HCT116 (cell line): ENCODE measurements around the gene CCDC187. TPM values are rescaled to one million over a fixed set of nuclear protein-coding genes. Genes with fewer than 3 reads are reported as not detected.

ENCODE experiments used
- ATAC-seq: fragments of 200-7000 bp; cut with Tn5 transposase; 2 replicates; pipeline ENCODE4 v1.9.1; 2020; ENCODE audit warnings: mild to moderate bottlenecking, moderate library complexity
- BruUV-seq: library from RNA; stranded (reverse); fragments of 400-500 nt; replicated peaks from 2 replicates; lab custom pipeline; 2021; lab: Mats Ljungman, UMichigan
- CTCF ChIA-PET: fragments of 300-600 bp; sonication (Branson Sonifier 250); formaldehyde crosslinking; loops from one replicate; lab custom pipeline; 2021; ENCODE audit warnings: antibody characterized with exemption; lab: Charles Lee
- POLR2A ChIA-PET: fragments of 300-600, 350-600 bp; sonication (Branson Sonifier 250); formaldehyde crosslinking; loops from one replicate; lab custom pipeline; 2021; ENCODE audit warnings: antibody characterized with exemption; lab: Charles Lee
- RAD21 ChIA-PET, 2 experiments: fragments of 300-600 bp; sonication (Branson Sonifier 250); formaldehyde crosslinking; loops; one replicate each; lab custom pipeline; 2023; ENCODE audit warnings: low total read pairs in 2 of 2; ENCODE audit not compliant: uncharacterized antibody in 2 of 2, unreplicated experiment in 2 of 2, low non-redundant PET in 1 of 2; lab: Charles Lee
- DNase-seq: peaks from one replicate; pipeline ENCODE4 v3.0.0-alpha.2; 2010; ENCODE audit warnings: low read depth, low spot score
- H2AFZ ChIP-seq: fragments of 200-600 bp; shearing (Covaris generic), sonication (generic); 2 replicates; pipeline ENCODE4 v1.6.1; 2017; ENCODE audit warnings: low read depth, mixed run types, mixed read lengths, antibody characterized with exemption, low read length; ENCODE audit not compliant: poor library complexity, severe bottlenecking
- H3K27ac ChIP-seq: 2 replicates; pipeline ENCODE4 v1.5.1; 2012; ENCODE audit warnings: low read depth, low read length
- H3K27me3 ChIP-seq: fragments of 200-600 bp; sonication (generic); 2 replicates; pipeline ENCODE4 v1.6.1; 2016; ENCODE audit warnings: mixed run types, low read length, mixed read lengths; ENCODE audit not compliant: insufficient read depth
- H3K36me3 ChIP-seq, 2 experiments: fragments of 200-500 bp in 1 of 2; fragments of 200-600 bp in 1 of 2; sonication (Bioruptor generic) in 1 of 2; sonication (generic) in 1 of 2; 2 replicates each; pipeline versions ENCODE4 v1.5.1 to v1.6.1; 2014 to 2016; ENCODE audit warnings: low read length in 2 of 2, inconsistent platforms in 1 of 2, mixed read lengths in 1 of 2, mixed run types in 1 of 2; ENCODE audit not compliant: insufficient read depth in 2 of 2, control insufficient read depth in 1 of 2
- H3K4me1 ChIP-seq, 2 experiments: fragments of 200-600 bp in 1 of 2; sonication (generic) in 1 of 2; 2 replicates each; pipeline versions ENCODE4 v1.5.1 to v1.6.1; 2012 to 2017; ENCODE audit warnings: low read length in 2 of 2, inconsistent platforms in 1 of 2, mild to moderate bottlenecking in 1 of 2, mixed read lengths in 1 of 2, mixed run types in 1 of 2, moderate library complexity in 1 of 2; ENCODE audit not compliant: insufficient read depth in 2 of 2, control insufficient read depth in 1 of 2
- H3K4me2 ChIP-seq: fragments of 200-600 bp; sonication (generic); 2 replicates; pipeline ENCODE4 v1.6.1; 2017; ENCODE audit warnings: mixed run types, low read length, mixed read lengths
- H3K4me3 ChIP-seq, 2 experiments: fragments of 200-600 bp in 1 of 2; sonication (generic) in 1 of 2; replicated peaks in 1 of 2; 2 replicates each; pipeline ENCODE4 v1.5.1; 2011 to 2016; ENCODE audit warnings: low read length in 2 of 2, control low read depth in 1 of 2, low read depth in 1 of 2, mild to moderate bottlenecking in 1 of 2, mixed read lengths in 1 of 2, mixed run types in 1 of 2
- H3K79me2 ChIP-seq: fragments of 200-600 bp; sonication (generic); 2 replicates; pipeline ENCODE4 v1.6.1; 2017; ENCODE audit warnings: mild to moderate bottlenecking, mixed run types, low read length, moderate library complexity, mixed read lengths; ENCODE audit not compliant: insufficient read depth
- H3K9ac ChIP-seq: fragments of 200-600 bp; sonication (generic); 2 replicates; pipeline ENCODE4 v1.6.1; 2016; ENCODE audit warnings: low read length, mixed read lengths
- H3K9me2 ChIP-seq: fragments of 200-600 bp; sonication (generic), shearing (Covaris generic); 2 replicates; pipeline ENCODE4 v1.6.1; 2017; ENCODE audit warnings: mixed run types, mild to moderate bottlenecking, moderate library complexity; ENCODE audit not compliant: insufficient read depth
- H3K9me3 ChIP-seq, 2 experiments: fragments of 200-500 bp in 1 of 2; fragments of 200-600 bp in 1 of 2; sonication (Bioruptor generic) in 1 of 2; sonication (generic) in 1 of 2; 2 replicates each; pipeline ENCODE4 v1.6.1; 2014 to 2017; ENCODE audit warnings: low read length in 2 of 2, mixed read lengths in 2 of 2, inconsistent platforms in 1 of 2, low read depth in 1 of 2, mild to moderate bottlenecking in 1 of 2, mixed run types in 1 of 2, moderate library complexity in 1 of 2; ENCODE audit not compliant: control insufficient read depth in 1 of 2, insufficient read depth in 1 of 2
- H4K20me1 ChIP-seq: fragments of 200-600 bp; sonication (generic), shearing (Covaris generic); 2 replicates; pipeline ENCODE4 v1.6.1; 2017; ENCODE audit warnings: mixed run types, mild to moderate bottlenecking, moderate library complexity; ENCODE audit not compliant: insufficient read depth
- CEBPB ChIP-seq: IDR thresholded peaks from 2 replicates; pipeline ENCODE4 v1.6.1; 2012; ENCODE audit warnings: low read depth
- CTCF ChIP-seq, 3 experiments: fragments of 200-600 bp in 1 of 3; sonication (generic) in 1 of 3; IDR thresholded peaks in 2 of 3; conservative IDR thresholded peaks in 1 of 3; 2 replicates each; pipeline ENCODE4 v1.5.1; 2012 to 2017; ENCODE audit warnings: low read depth in 2 of 3, low read length in 2 of 3, antibody characterized with exemption in 1 of 3, borderline replicate concordance in 1 of 3, control low read depth in 1 of 3, mild to moderate bottlenecking in 1 of 3, mixed read lengths in 1 of 3, mixed run types in 1 of 3, moderate library complexity in 1 of 3; ENCODE audit not compliant: insufficient read depth in 1 of 3
- EGR1 ChIP-seq: IDR thresholded peaks from 2 replicates; pipeline ENCODE4 v1.6.1; 2012; ENCODE audit warnings: low read depth
- EZH2 ChIP-seq: fragments of 200-600 bp; sonication (generic); IDR thresholded peaks from 2 replicates; pipeline ENCODE4 v1.6.1; 2017; ENCODE audit warnings: antibody characterized with exemption, mixed run types
- EZH2phosphoT487 ChIP-seq: fragments of 200-600 bp; IDR thresholded peaks from 2 replicates; pipeline ENCODE4 v1.6.1; 2018; ENCODE audit warnings: antibody characterized with exemption, borderline replicate concordance
- FOSL1 ChIP-seq: IDR thresholded peaks from 2 replicates; pipeline ENCODE4 v1.6.1; 2012; ENCODE audit warnings: low read depth
- POLR2A ChIP-seq: IDR thresholded peaks from 2 replicates; pipeline ENCODE4 v1.7.0; 2011; ENCODE audit warnings: borderline replicate concordance; ENCODE audit not compliant: insufficient read depth, insufficient read length; ENCODE audit errors: extremely low read depth
- POLR2AphosphoS5 ChIP-seq: IDR thresholded peaks from 2 replicates; pipeline ENCODE4 v1.6.1; 2011; ENCODE audit warnings: mild to moderate bottlenecking, low read depth, low read length, moderate library complexity
- SIN3A ChIP-seq: IDR thresholded peaks from 2 replicates; pipeline ENCODE4 v1.6.1; 2012; ENCODE audit warnings: low read depth
- SP1 ChIP-seq: IDR thresholded peaks from 2 replicates; pipeline ENCODE4 v1.6.1; 2012; ENCODE audit warnings: low read depth
- TCF7L2 ChIP-seq: IDR thresholded peaks from 2 replicates; pipeline ENCODE4 v1.7.0; 2011; ENCODE audit warnings: borderline replicate concordance, inconsistent platforms; ENCODE audit not compliant: insufficient read depth, insufficient read length; ENCODE audit errors: extremely low read depth
- ZNF274 ChIP-seq: fragments of 200-500 bp; sonication (Bioruptor generic); IDR thresholded peaks from 2 replicates; pipeline ENCODE4 v1.6.1; 2014; ENCODE audit warnings: mild to moderate bottlenecking, low read depth, low read length, inconsistent platforms
- intact Hi-C: fragments of 100-400 bp; cut with micrococcal nuclease; formaldehyde crosslinking; loops from 2 replicates; pipeline ENCODE4 v1.10.0; 2022
- total RNA-seq: library from RNA; stranded (reverse); gene quantifications from one replicate; pipeline ENCODE4 v1.2.1, GENCODE V29; 2021; ENCODE audit not compliant: unreplicated experiment
- TF ChIP-seq, protein P1 (sequence below): IDR thresholded peaks from 2 replicates; pipeline ENCODE4 v1.6.1; 2012; ENCODE audit warnings: low read depth

The CCDC187 gene
- total RNA-seq, 1 experiment from 2014 or later, result 4.6 TPM

DNA sequence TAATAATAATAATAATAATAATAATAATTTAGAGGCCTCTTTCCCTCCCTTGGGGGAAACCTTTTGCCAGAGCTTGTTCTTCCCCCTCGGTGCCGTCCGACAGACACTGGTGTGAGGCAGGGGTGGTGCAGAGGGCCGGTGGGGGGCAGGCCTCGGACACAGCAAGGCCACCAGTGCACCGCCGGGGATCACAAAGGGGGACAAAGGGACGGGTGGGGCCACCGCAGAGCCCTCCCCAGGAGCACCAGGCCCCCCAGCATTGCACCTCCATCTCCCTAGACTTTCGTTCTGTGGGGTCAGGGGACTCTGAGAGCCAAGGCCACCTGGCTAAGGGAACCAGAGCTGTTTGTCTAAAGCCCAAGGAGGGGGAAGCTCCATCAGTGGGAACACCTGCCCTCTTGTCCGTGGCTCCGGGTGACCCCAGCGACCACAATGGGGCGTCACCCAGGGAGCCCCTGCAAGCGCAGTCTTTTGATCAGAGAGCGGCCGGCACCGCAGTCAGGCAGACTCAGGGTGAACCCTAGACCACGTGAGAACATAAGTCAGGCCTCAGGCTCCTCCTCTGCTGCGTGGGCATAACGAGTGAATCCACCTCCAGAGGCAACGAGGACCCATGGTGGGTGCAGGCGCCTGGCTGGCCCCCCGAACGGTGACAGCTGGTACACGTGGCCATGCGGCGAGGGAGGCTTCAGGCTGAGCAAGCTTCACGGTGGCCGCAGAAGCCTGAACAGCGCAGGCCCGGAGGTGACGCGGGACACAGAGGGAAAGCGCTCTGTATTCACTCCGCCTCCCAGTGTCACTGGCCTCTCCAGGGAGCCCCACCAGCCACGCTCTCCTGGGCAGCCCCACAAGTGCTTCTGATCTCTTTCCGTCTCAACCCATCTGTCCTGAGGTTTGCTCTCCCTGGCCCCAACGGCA, 46.3 kb downstream of the CCDC187 start:
- H3K36me3 ChIP-seq, result no peaks in the 10 kb centered on the region
- H2AFZ ChIP-seq, result no peak overlapping the region
- H3K4me1 ChIP-seq, result peaks cover 10 to 21% of the 10 kb centered on the region in 2 experiments; a peak in 3 of 4 replicates
- H3K27me3 ChIP-seq, result no peaks in the 10 kb centered on the region
- H3K9ac ChIP-seq, result no peak overlapping the region
- ChIA-PET RAD21 (no interaction called here), CTCF (no interaction called here), POLR2A (no interaction called here)
- no peaks in the 10 kb centered on the region for H3K9me2 ChIP-seq
- H3K27ac ChIP-seq, result no peak overlapping the region
- no peak for DNase-seq
- no peaks in the 10 kb centered on the region for H3K9me3 ChIP-seq
- H4K20me1 ChIP-seq, result no peaks in the 10 kb centered on the region
- no peak for TF ChIP-seq EZH2phosphoT487
- TF ChIP-seq POLR2A, result no peak
- TF ChIP-seq CTCF (IDR thresholded peaks at IDR 0.05 in 2 of 3, conservative IDR thresholded peaks at IDR 0.05 in 1 of 3; ENCODE audit: borderline replicate concordance in 1 of 3, insufficient read depth in 1 of 3, low read depth in 2 of 3, low read length in 2 of 3), result no peak
- TF ChIP-seq EGR1, result no peak
- TF ChIP-seq ZNF274, result no peak
- no peak for TF ChIP-seq FOSL1
- TF ChIP-seq POLR2AphosphoS5, result no peak
- no peak for TF ChIP-seq CEBPB
- TF ChIP-seq EZH2, result no peak
- no peak for TF ChIP-seq SIN3A
- TF ChIP-seq, protein P1, sequence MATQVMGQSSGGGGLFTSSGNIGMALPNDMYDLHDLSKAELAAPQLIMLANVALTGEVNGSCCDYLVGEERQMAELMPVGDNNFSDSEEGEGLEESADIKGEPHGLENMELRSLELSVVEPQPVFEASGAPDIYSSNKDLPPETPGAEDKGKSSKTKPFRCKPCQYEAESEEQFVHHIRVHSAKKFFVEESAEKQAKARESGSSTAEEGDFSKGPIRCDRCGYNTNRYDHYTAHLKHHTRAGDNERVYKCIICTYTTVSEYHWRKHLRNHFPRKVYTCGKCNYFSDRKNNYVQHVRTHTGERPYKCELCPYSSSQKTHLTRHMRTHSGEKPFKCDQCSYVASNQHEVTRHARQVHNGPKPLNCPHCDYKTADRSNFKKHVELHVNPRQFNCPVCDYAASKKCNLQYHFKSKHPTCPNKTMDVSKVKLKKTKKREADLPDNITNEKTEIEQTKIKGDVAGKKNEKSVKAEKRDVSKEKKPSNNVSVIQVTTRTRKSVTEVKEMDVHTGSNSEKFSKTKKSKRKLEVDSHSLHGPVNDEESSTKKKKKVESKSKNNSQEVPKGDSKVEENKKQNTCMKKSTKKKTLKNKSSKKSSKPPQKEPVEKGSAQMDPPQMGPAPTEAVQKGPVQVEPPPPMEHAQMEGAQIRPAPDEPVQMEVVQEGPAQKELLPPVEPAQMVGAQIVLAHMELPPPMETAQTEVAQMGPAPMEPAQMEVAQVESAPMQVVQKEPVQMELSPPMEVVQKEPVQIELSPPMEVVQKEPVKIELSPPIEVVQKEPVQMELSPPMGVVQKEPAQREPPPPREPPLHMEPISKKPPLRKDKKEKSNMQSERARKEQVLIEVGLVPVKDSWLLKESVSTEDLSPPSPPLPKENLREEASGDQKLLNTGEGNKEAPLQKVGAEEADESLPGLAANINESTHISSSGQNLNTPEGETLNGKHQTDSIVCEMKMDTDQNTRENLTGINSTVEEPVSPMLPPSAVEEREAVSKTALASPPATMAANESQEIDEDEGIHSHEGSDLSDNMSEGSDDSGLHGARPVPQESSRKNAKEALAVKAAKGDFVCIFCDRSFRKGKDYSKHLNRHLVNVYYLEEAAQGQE, result no peak
- no peak for TF ChIP-seq SP1
- TF ChIP-seq TCF7L2, result no peak
- no peak for ATAC-seq
- no peaks in the 10 kb centered on the region for H3K79me2 ChIP-seq
- intact Hi-C loops, result no loop called here
- no TSS peak for BruUV-seq
- H3K4me3 ChIP-seq, result no peak overlapping the region
- H3K4me2 ChIP-seq, result no peak overlapping the region
